CD8-positive, alpha-beta memory T cell (primary cell): ENCODE data around the gene SORCS1. TPM values are rescaled to one million over a fixed set of nuclear protein-coding genes. Genes with fewer than 3 reads are reported as not detected.

ENCODE experiments used
- CTCF ChIA-PET: fragments of 350-600 bp; sonication (Branson Sonifier 250); formaldehyde crosslinking; loops from one replicate; lab custom pipeline; 2021; ENCODE audit warnings: antibody characterized with exemption; lab: Charles Lee
- POLR2A ChIA-PET: fragments of 350-600 bp; sonication (Branson Sonifier 250); formaldehyde crosslinking; loops from one replicate; lab custom pipeline; 2021; ENCODE audit warnings: antibody characterized with exemption; lab: Charles Lee
- DNase-seq, 5 donors: peaks; one replicate each; pipeline versions ENCODE4 v3.0.0 to v3.0.0-alpha.2; 2020 to 2022; ENCODE audit warnings: mixed read lengths in 1 of 5
- H3K27ac ChIP-seq: one replicate; pipeline ENCODE4 v1.7.0; 2013; ENCODE audit warnings: low read depth, mild to moderate bottlenecking, low read length, moderate library complexity
- H3K27me3 ChIP-seq: 2 replicates; pipeline ENCODE4 v1.7.0; 2013; ENCODE audit warnings: low read length, mild to moderate bottlenecking; ENCODE audit not compliant: insufficient read depth, poor library complexity, severe bottlenecking
- H3K36me3 ChIP-seq: 2 replicates; pipeline ENCODE4 v1.7.0; 2013; ENCODE audit warnings: mild to moderate bottlenecking, low read length, moderate library complexity; ENCODE audit not compliant: insufficient read depth
- H3K4me1 ChIP-seq: 2 replicates; pipeline ENCODE4 v1.7.0; 2013; ENCODE audit warnings: mild to moderate bottlenecking, low read length, moderate library complexity; ENCODE audit not compliant: insufficient read depth
- H3K4me3 ChIP-seq: 2 replicates; pipeline ENCODE4 v1.7.0; 2013; ENCODE audit warnings: mild to moderate bottlenecking, low read length
- H3K9me3 ChIP-seq: 2 replicates; pipeline ENCODE4 v1.7.0; 2013; ENCODE audit warnings: mild to moderate bottlenecking, low read length
- H3K27ac Mint-ChIP-seq, 8 donors: one replicate each; pipeline ENCODE4 v1.8.0; 2020 to 2021; ENCODE audit warnings: mixed read lengths in 8 of 8, mild to moderate bottlenecking in 6 of 8, inconsistent platforms in 3 of 8, moderate library complexity in 3 of 8
- H3K27me3 Mint-ChIP-seq, 2 donors: one replicate each; pipeline ENCODE4 v1.8.0; 2020 to 2021; ENCODE audit warnings: mixed read lengths in 2 of 2, mild to moderate bottlenecking in 1 of 2, moderate library complexity in 1 of 2
- H3K36me3 Mint-ChIP-seq, 3 donors: one replicate each; pipeline ENCODE4 v1.8.0; 2020 to 2021; ENCODE audit warnings: mixed read lengths in 3 of 3, inconsistent platforms in 1 of 3, mild to moderate bottlenecking in 1 of 3
- H3K4me1 Mint-ChIP-seq, 3 donors: one replicate each; pipeline ENCODE4 v1.8.0; 2020 to 2021; ENCODE audit warnings: mixed read lengths in 3 of 3, inconsistent platforms in 1 of 3, mild to moderate bottlenecking in 1 of 3
- H3K4me3 Mint-ChIP-seq, 7 donors: one replicate each; pipeline ENCODE4 v1.8.0; 2020 to 2021; ENCODE audit warnings: mixed read lengths in 7 of 7, mild to moderate bottlenecking in 6 of 7, moderate library complexity in 4 of 7, inconsistent platforms in 2 of 7
- H3K9me3 Mint-ChIP-seq, 5 donors: one replicate each; pipeline ENCODE4 v1.8.0; 2020 to 2022; ENCODE audit warnings: mixed read lengths in 5 of 5, mild to moderate bottlenecking in 3 of 5, moderate library complexity in 2 of 5, inconsistent platforms in 1 of 5
- polyA plus RNA-seq: library from polyadenylated mRNA; unstranded; fragments of 300-500 nt; fragmentation: Illumina TruSeq; gene quantifications from one replicate; pipeline ENCODE4 v1.2.3, GENCODE V29; 2021
- total RNA-seq, 2 experiments: library from RNA; stranded (reverse); gene quantifications; one replicate each; pipeline ENCODE4 v1.2.3, GENCODE V29; 2021

The SORCS1 gene
- total and polyA plus RNA-seq, 3 experiments from 2014 or later = not detected

- Mint-ChIP-seq H3K27ac (no peak overlapping the region), H3K27me3 (peaks cover 0 to 6% of the 10 kb centered on the region in 2 donors), H3K4me1 (no peaks in the 10 kb centered on the region), H3K4me3 (peak overlapping the region in 1 of 7 donors; percentile 61), H3K36me3 (peaks cover 0 to 4% (median 0%) of the 10 kb centered on the region in 3 donors), H3K9me3 (peaks cover 0 to 13% (median 2%) of the 10 kb centered on the region in 5 donors)
- no peaks in the 10 kb centered on the region for H3K36me3 ChIP-seq
- POLR2A ChIA-PET = no interaction called here
- H3K27me3 ChIP-seq = no peaks in the 10 kb centered on the region
- no peaks in the 10 kb centered on the region for H3K4me1 ChIP-seq
- CTCF ChIA-PET = no interaction called here
- no peaks in the 10 kb centered on the region for H3K9me3 ChIP-seq
- H3K27ac ChIP-seq = no peak overlapping the region
- H3K4me3 ChIP-seq = no peak overlapping the region
- no peak for DNase-seq
Observed at GRCh38 chr10:107163076-107163855, 1.2 kb downstream of the SORCS1 start.

- POLR2A ChIA-PET = no interaction called here
- H3K4me3 ChIP-seq = no peak overlapping the region
- H3K4me1 Mint-ChIP-seq = no peaks in the 10 kb centered on the region
- peaks cover 0 to 4% (median 0%) of the 10 kb centered on the region in 3 donors for H3K36me3 Mint-ChIP-seq
- CTCF ChIA-PET = no interaction called here
- H3K27ac ChIP-seq = no peak overlapping the region
- H3K4me3 Mint-ChIP-seq = no peak overlapping the region
- H3K9me3 Mint-ChIP-seq = peaks cover 2 to 13% (median 6%) of the 10 kb centered on the region in 5 donors
- no peak for DNase-seq
- no peaks in the 10 kb centered on the region for H3K9me3 ChIP-seq
- H3K36me3 ChIP-seq = no peaks in the 10 kb centered on the region
- no peaks in the 10 kb centered on the region for H3K4me1 ChIP-seq
- H3K27me3 ChIP-seq = no peaks in the 10 kb centered on the region
- H3K27ac Mint-ChIP-seq = no peak overlapping the region
- peaks cover 0 to 6% of the 10 kb centered on the region in 2 donors for H3K27me3 Mint-ChIP-seq
Observed at GRCh38 chr10:107160866-107161265, 3.6 kb downstream of the SORCS1 start.

GRCh38 chr10:107159871-107160270 is 4.6 kb downstream of the SORCS1 start:
- H3K36me3 ChIP-seq = no peaks in the 10 kb centered on the region
- Mint-ChIP-seq H3K9me3 (peaks cover 0 to 17% (median 8%) of the 10 kb centered on the region in 5 donors), H3K36me3 (peaks cover 0 to under 1% (median 0%) of the 10 kb centered on the region in 3 donors), H3K4me3 (no peak overlapping the region), H3K27me3 (peaks cover 0 to 1% of the 10 kb centered on the region in 2 donors), H3K27ac (no peak overlapping the region), H3K4me1 (no peaks in the 10 kb centered on the region)
- DNase-seq = no peak
- H3K9me3 ChIP-seq = no peaks in the 10 kb centered on the region
- CTCF ChIA-PET = no interaction called here
- H3K4me3 ChIP-seq = no peak overlapping the region
- no peaks in the 10 kb centered on the region for H3K4me1 ChIP-seq
- H3K27me3 ChIP-seq = no peaks in the 10 kb centered on the region
- H3K27ac ChIP-seq = no peak overlapping the region
- POLR2A ChIA-PET = no interaction called here

GRCh38 chr10:107157071-107157470 is 7.4 kb downstream of the SORCS1 start:
- H3K36me3 ChIP-seq = no peaks in the 10 kb centered on the region
- H3K4me3 Mint-ChIP-seq = no peak overlapping the region
- CTCF ChIA-PET = no interaction called here

GRCh38 chr10:107152087-107152486 is 12.4 kb downstream of the SORCS1 start:
- POLR2A ChIA-PET = no interaction called here
- Mint-ChIP-seq H3K36me3 (peaks cover 0 to 2% (median 0%) of the 10 kb centered on the region in 3 donors), H3K27me3 (no peaks in the 10 kb centered on the region), H3K9me3 (peaks cover 14 to 31% (median 22%) of the 10 kb centered on the region in 5 donors), H3K4me3 (no peak overlapping the region), H3K27ac (no peak overlapping the region), H3K4me1 (no peaks in the 10 kb centered on the region)
- Histone ChIP-seq H3K27ac (no peak overlapping the region), H3K9me3 (no peaks in the 10 kb centered on the region), H3K36me3 (no peaks in the 10 kb centered on the region), H3K4me1 (no peaks in the 10 kb centered on the region), H3K27me3 (no peaks in the 10 kb centered on the region), H3K4me3 (no peak overlapping the region)
- CTCF ChIA-PET = no interaction called here
- DNase-seq = no peak

More at GRCh38 chr10:107157071-107157470, 7.4 kb downstream of the SORCS1 start:
- Histone ChIP-seq H3K9me3 (no peaks in the 10 kb centered on the region), H3K4me3 (no peak overlapping the region), H3K27me3 (no peaks in the 10 kb centered on the region), H3K27ac (no peak overlapping the region), H3K4me1 (no peaks in the 10 kb centered on the region)
- H3K27me3 Mint-ChIP-seq = no peaks in the 10 kb centered on the region
- no peak overlapping the region for H3K27ac Mint-ChIP-seq
- POLR2A ChIA-PET = no interaction called here
- H3K4me1 Mint-ChIP-seq = no peaks in the 10 kb centered on the region
- H3K9me3 Mint-ChIP-seq = peaks cover 2 to 25% (median 15%) of the 10 kb centered on the region in 5 donors
- no peaks in the 10 kb centered on the region for H3K36me3 Mint-ChIP-seq
- no peak for DNase-seq

GRCh38 chr10:107148906-107149305 is 15.6 kb downstream of the SORCS1 start:
- no peaks in the 10 kb centered on the region for H3K36me3 ChIP-seq
- POLR2A ChIA-PET = no interaction called here
- no peak overlapping the region for H3K4me3 ChIP-seq
- no peaks in the 10 kb centered on the region for H3K27me3 ChIP-seq
- no peaks in the 10 kb centered on the region for H3K9me3 ChIP-seq
- no peak overlapping the region for H3K4me3 Mint-ChIP-seq
- no peaks in the 10 kb centered on the region for H3K27me3 Mint-ChIP-seq
- H3K4me1 Mint-ChIP-seq = no peaks in the 10 kb centered on the region
- H3K4me1 ChIP-seq = no peaks in the 10 kb centered on the region
- CTCF ChIA-PET = no interaction called here
- H3K36me3 Mint-ChIP-seq = peaks cover 0 to 2% (median 0%) of the 10 kb centered on the region in 3 donors
- no peak for DNase-seq
- no peak overlapping the region for H3K27ac Mint-ChIP-seq
- H3K9me3 Mint-ChIP-seq = peaks cover 16 to 31% (median 20%) of the 10 kb centered on the region in 5 donors
- no peak overlapping the region for H3K27ac ChIP-seq

GRCh38 chr10:107144490-107144889 is 20.0 kb downstream of the SORCS1 start:
- Mint-ChIP-seq H3K27ac (no peak overlapping the region), H3K36me3 (peaks cover 0 to 2% (median 0%) of the 10 kb centered on the region in 3 donors), H3K4me3 (no peak overlapping the region), H3K9me3 (peaks cover 2 to 13% (median 12%) of the 10 kb centered on the region in 5 donors), H3K4me1 (no peaks in the 10 kb centered on the region), H3K27me3 (no peaks in the 10 kb centered on the region)
- no peaks in the 10 kb centered on the region for H3K9me3 ChIP-seq
- no peaks in the 10 kb centered on the region for H3K4me1 ChIP-seq
- H3K36me3 ChIP-seq = no peaks in the 10 kb centered on the region
- no peak for DNase-seq
- ChIA-PET POLR2A (no interaction called here), CTCF (no interaction called here)
- no peak overlapping the region for H3K4me3 ChIP-seq
- H3K27ac ChIP-seq = no peak overlapping the region
- H3K27me3 ChIP-seq = no peaks in the 10 kb centered on the region

GRCh38 chr10:107141524-107142061 is 22.9 kb downstream of the SORCS1 start:
- no peaks in the 10 kb centered on the region for H3K4me1 ChIP-seq
- Mint-ChIP-seq H3K4me3 (no peak overlapping the region), H3K36me3 (no peaks in the 10 kb centered on the region), H3K27me3 (no peaks in the 10 kb centered on the region), H3K9me3 (peaks cover 2 to 17% (median 11%) of the 10 kb centered on the region in 5 donors), H3K27ac (no peak overlapping the region), H3K4me1 (no peaks in the 10 kb centered on the region)
- ChIA-PET POLR2A (no interaction called here), CTCF (no interaction called here)
- no peak overlapping the region for H3K27ac ChIP-seq
- H3K9me3 ChIP-seq = no peaks in the 10 kb centered on the region
- DNase-seq = no peak
- H3K36me3 ChIP-seq = no peaks in the 10 kb centered on the region
- no peaks in the 10 kb centered on the region for H3K27me3 ChIP-seq
- no peak overlapping the region for H3K4me3 ChIP-seq
